OCI-LY7 (cell line): ENCODE results near the gene SUV39H1.

Experiments used
- EZH2phosphoT487 ChIP-seq: fragments of 200-600 bp; sonication (generic); IDR thresholded peaks from 2 replicates; pipeline ENCODE4 v1.6.1; 2018; ENCODE audit warnings: low read depth, borderline replicate concordance, mild to moderate bottlenecking, mixed run types, antibody characterized with exemption, low read length, moderate library complexity, mixed read lengths
- TF ChIP-seq, protein P1 (sequence below): fragments of 200-600 bp; sonication (generic); conservative IDR thresholded peaks from 2 replicates; pipeline ENCODE4 v1.5.1; 2014; ENCODE audit warnings: mild to moderate bottlenecking, antibody characterized with exemption, low read length, moderate library complexity, mixed read lengths

DNA sequence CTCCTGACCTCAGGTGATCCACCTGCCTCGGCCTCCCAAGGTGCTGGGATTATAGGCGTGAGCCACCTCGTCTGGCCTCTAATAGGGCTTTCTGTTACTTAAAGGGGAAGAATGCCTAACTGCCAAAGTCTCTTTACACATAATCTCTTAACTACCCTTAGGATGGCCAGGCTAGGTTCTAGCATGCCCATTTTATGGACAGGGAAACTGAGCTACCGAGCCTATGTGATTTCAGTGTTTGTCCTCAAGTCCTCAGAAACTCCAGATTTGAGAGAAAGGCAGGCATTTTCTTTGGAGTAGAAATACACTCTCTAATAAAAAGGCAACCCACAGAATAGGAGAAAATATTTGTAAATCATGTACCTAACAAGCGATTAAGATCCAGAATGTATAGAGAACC lies 52.6 kb downstream of the SUV39H1 start:
- TF ChIP-seq EZH2phosphoT487: no peak
- TF ChIP-seq, protein P1, sequence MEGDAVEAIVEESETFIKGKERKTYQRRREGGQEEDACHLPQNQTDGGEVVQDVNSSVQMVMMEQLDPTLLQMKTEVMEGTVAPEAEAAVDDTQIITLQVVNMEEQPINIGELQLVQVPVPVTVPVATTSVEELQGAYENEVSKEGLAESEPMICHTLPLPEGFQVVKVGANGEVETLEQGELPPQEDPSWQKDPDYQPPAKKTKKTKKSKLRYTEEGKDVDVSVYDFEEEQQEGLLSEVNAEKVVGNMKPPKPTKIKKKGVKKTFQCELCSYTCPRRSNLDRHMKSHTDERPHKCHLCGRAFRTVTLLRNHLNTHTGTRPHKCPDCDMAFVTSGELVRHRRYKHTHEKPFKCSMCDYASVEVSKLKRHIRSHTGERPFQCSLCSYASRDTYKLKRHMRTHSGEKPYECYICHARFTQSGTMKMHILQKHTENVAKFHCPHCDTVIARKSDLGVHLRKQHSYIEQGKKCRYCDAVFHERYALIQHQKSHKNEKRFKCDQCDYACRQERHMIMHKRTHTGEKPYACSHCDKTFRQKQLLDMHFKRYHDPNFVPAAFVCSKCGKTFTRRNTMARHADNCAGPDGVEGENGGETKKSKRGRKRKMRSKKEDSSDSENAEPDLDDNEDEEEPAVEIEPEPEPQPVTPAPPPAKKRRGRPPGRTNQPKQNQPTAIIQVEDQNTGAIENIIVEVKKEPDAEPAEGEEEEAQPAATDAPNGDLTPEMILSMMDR: no peak
